ENCODE measurements around the gene EAPP. TPM values are rescaled to one million over a fixed set of nuclear protein-coding genes. Genes with fewer than 3 reads are reported as not detected.

Gene EAPP
- total and polyA plus RNA-seq, 2 of the 13 experiments (the other 11 are each of a cell fraction or from before 2014, with no cell fraction given) = 68.7 to 110 TPM

DNA sequence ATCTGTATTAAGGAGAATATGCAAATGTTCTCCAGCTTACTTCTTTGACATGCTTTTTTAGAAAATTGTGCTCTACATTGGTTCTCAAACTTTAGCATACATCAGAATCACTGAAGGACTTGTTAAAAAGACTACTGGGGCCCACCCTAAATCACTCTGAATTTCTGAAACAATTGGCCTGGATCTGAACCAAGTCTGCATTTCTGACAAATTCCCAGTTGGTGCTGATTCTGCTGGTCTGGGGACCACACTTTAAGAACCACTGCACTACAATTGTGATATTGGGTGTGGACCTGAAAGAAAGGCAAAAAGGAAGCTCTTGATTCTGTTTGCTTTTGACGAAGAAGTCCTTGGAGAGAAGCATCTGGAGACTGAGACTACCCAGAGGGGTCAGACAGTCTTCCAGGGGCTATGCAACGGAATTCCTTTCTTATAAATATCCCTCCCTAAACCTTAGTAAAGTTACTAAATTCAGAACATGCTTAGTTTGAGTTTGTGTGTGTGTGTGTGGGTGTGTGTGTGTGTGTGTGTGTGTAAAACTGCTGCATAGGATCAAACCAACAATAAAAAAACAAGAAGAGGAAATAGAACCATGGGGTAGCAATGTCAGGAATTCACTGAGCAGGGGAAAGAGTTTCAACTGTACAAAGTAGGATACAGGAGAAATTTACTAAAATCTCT is 36.8 kb downstream of the EAPP start:
- no TSS peak for BruUV-seq (replicated peaks)
- in situ Hi-C loops (cut with HindIII; ENCODE audit: extremely low pct_ligation_motif_present, low pct_unique_long_range_greater_than_20kb) (no loop called here), intact Hi-C loops (cut with micrococcal nuclease; ENCODE audit: unreplicated experiment) (no loop called here)
- CTCF ChIA-PET (ENCODE audit: low intra/inter-chr PET ratio, low total read pairs) = no interaction called here
- Histone ChIP-seq H3K27me3 (ENCODE audit: control insufficient read depth in 1 of 2, insufficient read depth in 2 of 2, low read length in 2 of 2) (no peaks in the 10 kb centered on the region), H3K4me1 (ENCODE audit: insufficient read depth, low read length) (peaks cover 49% of the 10 kb centered on the region), H3K36me3 (replicated peaks in 1 of 2; ENCODE audit: control insufficient read depth in 1 of 2, insufficient read depth in 2 of 2, low read length in 2 of 2) (no peaks in the 10 kb centered on the region), H3K79me2 (ENCODE audit: insufficient read depth, low read length) (no peaks in the 10 kb centered on the region), H3K4me2 (ENCODE audit: low read depth, low read length) (no peak overlapping the region), H3K27ac (ENCODE audit: extremely low read length, insufficient read depth, low read length) (no peak overlapping the region), H3K9me3 (ENCODE audit: low read length) (no peaks in the 10 kb centered on the region), H3K4me3 (replicated peaks in 1 of 3; ENCODE audit: insufficient read depth in 1 of 3, low read depth in 2 of 3, low read length in 3 of 3) (no peak overlapping the region), H4K20me1 (ENCODE audit: insufficient read depth, low read length) (no peaks in the 10 kb centered on the region), H2AFZ (ENCODE audit: low read length) (no peak overlapping the region), H3K9ac (ENCODE audit: insufficient read depth, low read depth, low read length) (no peak overlapping the region)
- FAIRE-seq (no peak), ATAC-seq (no peak), DNase-seq (ENCODE audit: low spot score) (no peak)
- TF ChIP-seq FOXK2 (IDR thresholded peaks at IDR 0.05) (no peak), ZNF562 (CRISPR knock-in tag; IDR thresholded peaks at IDR 0.05; ENCODE audit: borderline replicate concordance) (no peak), SAP130 (CRISPR knock-in tag; IDR thresholded peaks at IDR 0.05; ENCODE audit: low read depth) (no peak), HNRNPUL1 (IDR thresholded peaks at IDR 0.05; ENCODE audit: low read depth, low read length) (no peak), CREM (IDR thresholded peaks at IDR 0.05) (0 out of 2 replicates have a peak, but pooled peaks have one; percentile 25), CREM (CRISPR knock-in tag; IDR thresholded peaks at IDR 0.05) (no peak), HNRNPL (IDR thresholded peaks at IDR 0.05; ENCODE audit: low read depth, low read length) (no peak), ZNF674 (CRISPR knock-in tag; IDR thresholded peaks at IDR 0.05; ENCODE audit: low read depth) (no peak), U2AF2 (IDR thresholded peaks at IDR 0.05; ENCODE audit: low read depth, low read length) (no peak)
- WGBS (ENCODE audit: low lambda C conversion rate) = 46% methylated on average over 2 of the region's 2 CpGs
- POLR2A ChIA-PET = no interaction called here

DNA sequence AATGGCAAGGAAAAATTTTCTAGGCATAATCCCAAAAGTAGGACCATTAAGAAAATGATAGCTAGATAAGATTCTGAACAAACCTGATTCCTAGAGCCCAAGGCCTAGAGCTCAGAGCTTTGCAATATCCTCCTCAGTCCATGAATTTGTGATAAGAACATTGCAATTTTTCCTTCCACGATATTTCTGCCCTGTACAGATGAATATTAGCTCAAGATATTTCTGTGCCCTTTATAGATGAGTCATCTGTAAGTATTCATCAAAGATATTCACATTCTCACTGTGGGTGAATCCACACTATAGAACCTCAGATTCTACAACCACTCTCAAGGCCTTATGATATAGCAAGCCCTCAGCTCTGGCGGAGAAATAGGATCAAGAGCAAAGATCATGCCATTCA is 37.5 kb downstream of the EAPP start:
- intact Hi-C loops (cut with micrococcal nuclease; ENCODE audit: unreplicated experiment) (no loop called here), in situ Hi-C loops (cut with HindIII; ENCODE audit: extremely low pct_ligation_motif_present, low pct_unique_long_range_greater_than_20kb) (no loop called here)
- Histone ChIP-seq H3K36me3 (replicated peaks in 1 of 2; ENCODE audit: control insufficient read depth in 1 of 2, insufficient read depth in 2 of 2, low read length in 2 of 2) (no peaks in the 10 kb centered on the region), H4K20me1 (ENCODE audit: insufficient read depth, low read length) (no peaks in the 10 kb centered on the region), H3K4me1 (ENCODE audit: insufficient read depth, low read length) (peaks cover 51% of the 10 kb centered on the region), H3K27me3 (ENCODE audit: control insufficient read depth in 1 of 2, insufficient read depth in 2 of 2, low read length in 2 of 2) (no peaks in the 10 kb centered on the region), H3K27ac (ENCODE audit: extremely low read length, insufficient read depth, low read length) (no peak overlapping the region), H3K9ac (ENCODE audit: insufficient read depth, low read depth, low read length) (no peak overlapping the region), H3K4me2 (ENCODE audit: low read depth, low read length) (no peak overlapping the region), H3K9me3 (ENCODE audit: low read length) (no peaks in the 10 kb centered on the region), H3K79me2 (ENCODE audit: insufficient read depth, low read length) (no peaks in the 10 kb centered on the region), H2AFZ (ENCODE audit: low read length) (no peak overlapping the region), H3K4me3 (replicated peaks in 1 of 3; ENCODE audit: insufficient read depth in 1 of 3, low read depth in 2 of 3, low read length in 3 of 3) (no peak overlapping the region)
- no TSS peak for BruUV-seq (replicated peaks)
- ATAC-seq = no peak
- POLR2A ChIA-PET = no interaction called here
- no peak for FAIRE-seq
- DNase-seq (ENCODE audit: low spot score) = no peak
- 41% methylated on average over 2 of the region's 2 CpGs for WGBS (ENCODE audit: low lambda C conversion rate)
- CTCF ChIA-PET (ENCODE audit: low intra/inter-chr PET ratio, low total read pairs) = no interaction called here
- TF ChIP-seq, protein P1, sequence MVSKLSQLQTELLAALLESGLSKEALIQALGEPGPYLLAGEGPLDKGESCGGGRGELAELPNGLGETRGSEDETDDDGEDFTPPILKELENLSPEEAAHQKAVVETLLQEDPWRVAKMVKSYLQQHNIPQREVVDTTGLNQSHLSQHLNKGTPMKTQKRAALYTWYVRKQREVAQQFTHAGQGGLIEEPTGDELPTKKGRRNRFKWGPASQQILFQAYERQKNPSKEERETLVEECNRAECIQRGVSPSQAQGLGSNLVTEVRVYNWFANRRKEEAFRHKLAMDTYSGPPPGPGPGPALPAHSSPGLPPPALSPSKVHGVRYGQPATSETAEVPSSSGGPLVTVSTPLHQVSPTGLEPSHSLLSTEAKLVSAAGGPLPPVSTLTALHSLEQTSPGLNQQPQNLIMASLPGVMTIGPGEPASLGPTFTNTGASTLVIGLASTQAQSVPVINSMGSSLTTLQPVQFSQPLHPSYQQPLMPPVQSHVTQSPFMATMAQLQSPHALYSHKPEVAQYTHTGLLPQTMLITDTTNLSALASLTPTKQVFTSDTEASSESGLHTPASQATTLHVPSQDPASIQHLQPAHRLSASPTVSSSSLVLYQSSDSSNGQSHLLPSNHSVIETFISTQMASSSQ (IDR thresholded peaks at IDR 0.05; ENCODE audit: low read depth) = no peak
- TF ChIP-seq, protein P1 (CRISPR knock-in tag; IDR thresholded peaks at IDR 0.05; ENCODE audit: borderline replicate concordance) = no peak
- no peak for TF ChIP-seq FIP1L1 (IDR thresholded peaks at IDR 0.05; ENCODE audit: borderline replicate concordance, insufficient read depth, low read depth, low read length)
- TF ChIP-seq, protein P2, sequence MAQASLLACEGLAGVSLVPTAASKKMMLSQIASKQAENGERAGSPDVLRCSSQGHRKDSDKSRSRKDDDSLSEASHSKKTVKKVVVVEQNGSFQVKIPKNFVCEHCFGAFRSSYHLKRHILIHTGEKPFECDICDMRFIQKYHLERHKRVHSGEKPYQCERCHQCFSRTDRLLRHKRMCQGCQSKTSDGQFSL (CRISPR knock-in tag; IDR thresholded peaks at IDR 0.05) = no peak
- no peak for TF ChIP-seq ZNF530 (CRISPR knock-in tag; IDR thresholded peaks at IDR 0.05; ENCODE audit: low read depth)
